Erythroblast (primary cell): ENCODE results near the gene UFSP1.

ENCODE experiments used
- GATA1 ChIP-seq: IDR thresholded peaks from 2 replicates; pipeline ENCODE4 v1.6.1; 2011; ENCODE audit warnings: low read depth, mild to moderate bottlenecking, control low read depth, low read length, moderate library complexity
- POLR2A ChIP-seq: IDR thresholded peaks from 2 replicates; pipeline ENCODE4 v1.6.1; 2011; ENCODE audit warnings: mild to moderate bottlenecking, low read length

- TF ChIP-seq POLR2A (no peak), GATA1 (no peak)
Measured at GRCh38 chr7:100882201-100882600, 7.3 kb downstream of the UFSP1 start.
